Activated CD4-positive, alpha-beta T cell treated with anti-CD3 and anti-CD28 coated beads, Interleukin-2, amount 10 ng/mL, durations not matched to agents 24 days and 14 days (primary cell): ENCODE results near the gene ESRRB. TPM values are rescaled to one million over a fixed set of nuclear protein-coding genes. Genes with fewer than 3 reads are reported as not detected.

Experiments used
- DNase-seq: peaks from one replicate; pipeline ENCODE4 v3.0.0; 2022
- H3K27ac Mint-ChIP-seq: one replicate; pipeline ENCODE4 v1.8.0; 2022; ENCODE audit warnings: mild to moderate bottlenecking, mixed read lengths
- H3K27me3 Mint-ChIP-seq: one replicate; pipeline ENCODE4 v1.8.0; 2022; ENCODE audit warnings: mixed read lengths
- H3K36me3 Mint-ChIP-seq: one replicate; pipeline ENCODE4 v1.8.0; 2022; ENCODE audit warnings: low read depth, mild to moderate bottlenecking, mixed read lengths
- H3K4me1 Mint-ChIP-seq: one replicate; pipeline ENCODE4 v1.8.0; 2021; ENCODE audit warnings: mixed read lengths
- H3K4me3 Mint-ChIP-seq: one replicate; pipeline ENCODE4 v1.8.0; 2022; ENCODE audit warnings: mild to moderate bottlenecking, moderate library complexity, mixed read lengths
- H3K9me3 Mint-ChIP-seq: one replicate; pipeline ENCODE4 v1.8.0; 2021; ENCODE audit warnings: mixed read lengths
- intact Hi-C: fragments of 100-400 bp; cut with micrococcal nuclease; formaldehyde crosslinking; loops from one replicate; pipeline ENCODE4 v1.15.1; 2023
- total RNA-seq: library from RNA; stranded (reverse); gene quantifications from 2 replicates; pipeline ENCODE4 v1.2.3, GENCODE V29; 2022

The ESRRB gene
- total RNA-seq, 1 donor from 2014 or later: 0.09 TPM

- intact Hi-C loops: no loop called here
- Mint-ChIP-seq H3K4me1 (no peaks in the 10 kb centered on the region), H3K4me3 (no peak overlapping the region), H3K9me3 (no peaks in the 10 kb centered on the region), H3K36me3 (no peaks in the 10 kb centered on the region), H3K27me3 (peaks cover 2% of the 10 kb centered on the region), H3K27ac (no peak overlapping the region)
- no peak for DNase-seq
Measured at GRCh38 chr14:76339728-76340615, 36.0 kb upstream of the ESRRB start.

- Mint-ChIP-seq H3K27me3 (no peaks in the 10 kb centered on the region), H3K9me3 (no peaks in the 10 kb centered on the region), H3K4me1 (no peaks in the 10 kb centered on the region), H3K36me3 (no peaks in the 10 kb centered on the region), H3K4me3 (no peak overlapping the region), H3K27ac (no peak overlapping the region)
- intact Hi-C loops: no loop called here
- no peak for DNase-seq
Measured at GRCh38 chr14:76343386-76343785, 32.6 kb upstream of the ESRRB start.

GRCh38 chr14:76346391-76347160, 29.4 kb upstream of the ESRRB start:
- Mint-ChIP-seq H3K27ac (no peak overlapping the region), H3K4me1 (no peaks in the 10 kb centered on the region), H3K4me3 (no peak overlapping the region), H3K36me3 (no peaks in the 10 kb centered on the region), H3K9me3 (no peaks in the 10 kb centered on the region), H3K27me3 (peaks cover 7% of the 10 kb centered on the region)
- no peak for DNase-seq
- intact Hi-C loops: no loop called here

- no peak overlapping the region for H3K27ac Mint-ChIP-seq
- H3K36me3 Mint-ChIP-seq: no peaks in the 10 kb centered on the region
Measured at GRCh38 chr14:76348898-76349297, 27.0 kb upstream of the ESRRB start.

DNA sequence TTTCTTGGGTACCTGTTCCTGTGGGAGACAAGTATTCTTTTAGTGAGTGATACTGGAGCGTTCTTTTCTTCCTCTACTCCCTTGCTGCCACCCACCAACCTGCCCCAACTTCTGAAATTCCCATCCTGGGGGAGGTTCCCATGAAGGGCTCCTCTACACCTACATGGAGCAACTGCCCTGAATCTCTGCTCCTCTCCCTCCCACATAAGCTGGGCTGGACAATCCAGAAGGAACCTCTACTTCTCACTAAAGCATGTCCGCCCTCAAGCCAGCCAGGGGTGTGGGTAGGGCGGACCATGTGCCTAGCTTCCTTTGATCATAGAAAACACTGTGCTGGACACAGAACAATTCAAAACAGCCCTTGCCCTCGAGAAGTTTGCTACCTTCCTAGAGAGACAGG, 25.9 kb upstream of the ESRRB start:
- no peaks in the 10 kb centered on the region for H3K36me3 Mint-ChIP-seq
- intact Hi-C loops: no loop called here
- H3K9me3 Mint-ChIP-seq: no peaks in the 10 kb centered on the region

More at GRCh38 chr14:76348898-76349297, 27.0 kb upstream of the ESRRB start:
- peaks cover 10% of the 10 kb centered on the region for H3K27me3 Mint-ChIP-seq
- H3K4me1 Mint-ChIP-seq: no peaks in the 10 kb centered on the region
- intact Hi-C loops: no loop called here
- DNase-seq: no peak
- H3K4me3 Mint-ChIP-seq: no peak overlapping the region
- H3K9me3 Mint-ChIP-seq: no peaks in the 10 kb centered on the region

GRCh38 chr14:76350671-76351070, 25.3 kb upstream of the ESRRB start:
- no peak overlapping the region for H3K4me3 Mint-ChIP-seq
- H3K9me3 Mint-ChIP-seq: no peaks in the 10 kb centered on the region
- no peak for DNase-seq
- no peak overlapping the region for H3K27ac Mint-ChIP-seq
- H3K36me3 Mint-ChIP-seq: no peaks in the 10 kb centered on the region
- peaks cover 12% of the 10 kb centered on the region for H3K27me3 Mint-ChIP-seq
- intact Hi-C loops: no loop called here
- no peaks in the 10 kb centered on the region for H3K4me1 Mint-ChIP-seq

More for the DNA sequence above, 25.9 kb upstream of the ESRRB start:
- peaks cover 12% of the 10 kb centered on the region for H3K27me3 Mint-ChIP-seq
- H3K4me3 Mint-ChIP-seq: no peak overlapping the region
- DNase-seq: no peak
- H3K27ac Mint-ChIP-seq: no peak overlapping the region
- no peaks in the 10 kb centered on the region for H3K4me1 Mint-ChIP-seq

- no peak overlapping the region for H3K4me3 Mint-ChIP-seq
- H3K27ac Mint-ChIP-seq: no peak overlapping the region
- H3K27me3 Mint-ChIP-seq: peaks cover 13% of the 10 kb centered on the region
- no peaks in the 10 kb centered on the region for H3K4me1 Mint-ChIP-seq
- intact Hi-C loops: no loop called here
- H3K36me3 Mint-ChIP-seq: no peaks in the 10 kb centered on the region
- DNase-seq: no peak
- no peaks in the 10 kb centered on the region for H3K9me3 Mint-ChIP-seq
Measured at GRCh38 chr14:76351941-76352340, 24.0 kb upstream of the ESRRB start.

DNA sequence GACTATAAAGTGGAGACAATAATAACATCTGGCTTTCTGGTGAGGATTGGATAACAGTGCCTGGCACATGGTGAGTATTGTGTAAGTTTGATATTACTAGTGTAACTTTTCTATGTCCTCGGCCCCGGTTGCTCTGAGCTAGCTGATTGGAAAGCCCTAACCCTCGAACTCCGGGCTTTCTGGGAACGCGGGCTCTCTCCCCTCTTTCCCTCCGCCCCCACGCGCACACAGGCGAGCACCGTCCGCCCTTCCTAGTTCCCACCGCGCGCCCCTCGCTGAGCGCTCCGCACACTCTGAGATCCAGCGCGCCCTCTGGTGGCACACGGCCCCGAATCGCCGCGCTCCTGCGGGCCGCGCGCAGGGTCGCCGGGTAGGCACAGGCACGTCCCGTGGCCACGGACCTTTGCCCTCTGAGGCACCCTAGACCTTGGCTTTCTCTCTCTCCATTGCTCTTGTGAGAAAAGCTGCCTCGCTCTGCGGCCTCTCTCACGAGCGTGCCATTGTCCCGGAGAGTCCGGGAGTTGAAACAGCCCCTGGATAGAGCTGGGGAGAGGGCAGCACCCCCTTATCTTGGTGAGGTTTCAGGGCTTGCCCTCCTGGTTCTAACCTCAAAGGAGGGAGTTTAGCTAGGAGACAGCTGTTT, 23.2 kb upstream of the ESRRB start:
- no peaks in the 10 kb centered on the region for H3K36me3 Mint-ChIP-seq
- intact Hi-C loops: loop anchor here (1.0 kb wide), 1 partner anchor 301 kb away; no protein-coding TSS in a partner anchor
- H3K4me3 Mint-ChIP-seq: peak overlapping the region; percentile 27
- H3K9me3 Mint-ChIP-seq: no peaks in the 10 kb centered on the region
- H3K4me1 Mint-ChIP-seq: no peaks in the 10 kb centered on the region
- peak; percentile 88 for DNase-seq
- H3K27me3 Mint-ChIP-seq: peaks cover 16% of the 10 kb centered on the region
- no peak overlapping the region for H3K27ac Mint-ChIP-seq

GRCh38 chr14:76354310-76354709, 21.6 kb upstream of the ESRRB start:
- no peak for DNase-seq
- intact Hi-C loops: no loop called here
- Mint-ChIP-seq H3K4me1 (no peaks in the 10 kb centered on the region), H3K4me3 (no peak overlapping the region), H3K36me3 (no peaks in the 10 kb centered on the region), H3K27ac (no peak overlapping the region), H3K27me3 (peaks cover 12% of the 10 kb centered on the region), H3K9me3 (no peaks in the 10 kb centered on the region)

- H3K36me3 Mint-ChIP-seq: no peaks in the 10 kb centered on the region
- DNase-seq: no peak
- no peaks in the 10 kb centered on the region for H3K9me3 Mint-ChIP-seq
- H3K4me1 Mint-ChIP-seq: no peaks in the 10 kb centered on the region
- H3K27me3 Mint-ChIP-seq: peaks cover 12% of the 10 kb centered on the region
- intact Hi-C loops: no loop called here
- H3K4me3 Mint-ChIP-seq: no peak overlapping the region
- H3K27ac Mint-ChIP-seq: no peak overlapping the region
Measured at GRCh38 chr14:76355771-76356170, 20.2 kb upstream of the ESRRB start.

GRCh38 chr14:76371066-76371465, 4.9 kb upstream of the ESRRB start:
- H3K36me3 Mint-ChIP-seq: no peaks in the 10 kb centered on the region
- no peak for DNase-seq
- H3K27me3 Mint-ChIP-seq: peaks cover 33% of the 10 kb centered on the region
- no peak overlapping the region for H3K4me3 Mint-ChIP-seq
- no peaks in the 10 kb centered on the region for H3K4me1 Mint-ChIP-seq
- no peak overlapping the region for H3K27ac Mint-ChIP-seq
- intact Hi-C loops: no loop called here
- H3K9me3 Mint-ChIP-seq: no peaks in the 10 kb centered on the region

- H3K27me3 Mint-ChIP-seq: peaks cover 49% of the 10 kb centered on the region
- H3K4me3 Mint-ChIP-seq: no peak overlapping the region
- no peaks in the 10 kb centered on the region for H3K9me3 Mint-ChIP-seq
- H3K4me1 Mint-ChIP-seq: peaks cover 2% of the 10 kb centered on the region
- intact Hi-C loops: no loop called here
- H3K27ac Mint-ChIP-seq: no peak overlapping the region
- DNase-seq: no peak
- H3K36me3 Mint-ChIP-seq: no peaks in the 10 kb centered on the region
Measured at GRCh38 chr14:76373456-76373855, 2.5 kb upstream of the ESRRB start.

DNA sequence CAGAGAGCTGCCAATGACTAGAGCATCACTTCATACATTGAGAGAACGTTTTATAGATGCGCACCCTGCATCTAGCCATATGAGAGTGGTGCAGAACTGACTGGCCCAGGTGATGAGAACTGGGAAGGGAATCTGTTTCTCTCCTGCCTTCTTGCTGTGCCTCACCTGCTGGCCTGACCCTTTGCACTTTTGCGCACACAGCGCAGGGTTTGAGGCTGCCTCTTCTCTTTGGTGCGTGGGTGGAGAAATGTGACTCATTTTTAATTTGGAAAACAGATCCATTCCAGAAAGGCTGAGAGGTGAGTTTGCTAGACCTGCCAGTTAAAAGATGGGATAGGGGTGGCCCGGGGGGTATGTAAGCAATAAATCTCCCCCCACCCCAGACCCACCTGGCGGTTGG, 453 bp upstream of the ESRRB start:
- Mint-ChIP-seq H3K36me3 (no peaks in the 10 kb centered on the region), H3K9me3 (no peaks in the 10 kb centered on the region), H3K27me3 (peaks cover 69% of the 10 kb centered on the region), H3K4me3 (no peak overlapping the region), H3K4me1 (peaks cover 2% of the 10 kb centered on the region), H3K27ac (no peak overlapping the region)
- intact Hi-C loops: no loop called here
- no peak for DNase-seq

DNA sequence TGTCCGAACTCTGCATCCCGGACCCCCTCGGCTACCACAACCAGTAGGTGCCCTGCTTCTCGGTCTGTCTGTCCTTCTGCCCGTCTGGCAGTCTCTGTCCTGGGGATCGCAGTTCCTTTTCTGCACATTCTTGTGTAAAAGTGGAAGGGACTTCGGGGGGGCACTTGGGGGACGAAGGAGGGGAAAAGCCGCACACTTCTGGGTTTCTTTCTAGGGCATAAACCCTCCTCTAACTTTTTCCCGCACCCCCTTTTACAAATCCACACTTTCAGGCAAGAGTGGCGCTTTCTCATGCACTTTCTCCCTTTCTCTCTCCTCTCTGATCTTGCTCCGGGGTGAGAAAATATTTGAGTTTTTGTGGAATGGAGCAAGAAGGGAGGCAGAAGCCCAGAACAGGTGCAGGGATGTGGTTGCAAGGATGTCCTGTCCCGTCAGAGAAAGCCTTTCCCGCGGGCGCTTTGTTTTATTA, 506 bp downstream of the ESRRB start:
- DNase-seq: no peak
- Mint-ChIP-seq H3K4me3 (no peak overlapping the region), H3K4me1 (peaks cover 2% of the 10 kb centered on the region), H3K9me3 (no peaks in the 10 kb centered on the region), H3K27ac (no peak overlapping the region), H3K36me3 (no peaks in the 10 kb centered on the region), H3K27me3 (peaks cover 76% of the 10 kb centered on the region)
- intact Hi-C loops: no loop called here
